ENCODE data around the gene WDR88.
"Not testable (repeated sequence)": the region's sequence is repeated elsewhere in the genome, so short reads cannot be mapped to it uniquely, and the experiment has no call there.

The WDR88 gene

DNA sequence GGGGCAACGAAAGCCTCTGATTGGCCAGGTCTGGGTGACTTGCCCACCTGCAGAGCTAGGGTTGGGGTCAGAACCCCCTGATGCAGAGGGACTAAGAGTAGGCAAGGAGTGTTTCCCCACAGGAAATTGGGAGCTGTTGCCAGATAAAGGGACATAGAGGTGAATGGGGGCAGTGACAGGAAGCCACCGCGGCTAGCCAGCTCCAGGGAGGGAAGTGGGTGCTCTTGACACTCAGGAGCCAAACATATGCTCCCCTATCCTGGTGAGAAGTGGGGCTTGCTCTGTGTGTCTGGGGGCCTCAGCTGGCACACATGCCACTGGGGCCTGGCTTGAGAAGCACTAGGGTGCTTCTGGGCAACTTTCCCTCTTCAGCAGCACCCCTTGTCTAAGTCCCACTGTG, 26.0 kb downstream of the WDR88 start:
- H3K27me3 ChIP-seq (ENCODE audit: control insufficient read depth, insufficient read depth, low read length) = no peaks in the 10 kb centered on the region
- H3K9ac ChIP-seq (ENCODE audit: low read length) = no peak overlapping the region
- no peak overlapping the region for H3K4me3 ChIP-seq (ENCODE audit: low read length)
- no peaks in the 10 kb centered on the region for H3K36me3 ChIP-seq (ENCODE audit: control insufficient read depth, low read depth, low read length)
- H3K27ac ChIP-seq (ENCODE audit: low read length) = no peak overlapping the region
- no peaks in the 10 kb centered on the region for H3K9me3 ChIP-seq (ENCODE audit: control insufficient read depth, low read depth, low read length)
- no peaks in the 10 kb centered on the region for H3K4me1 ChIP-seq (ENCODE audit: control insufficient read depth, low read depth, low read length)

DNA sequence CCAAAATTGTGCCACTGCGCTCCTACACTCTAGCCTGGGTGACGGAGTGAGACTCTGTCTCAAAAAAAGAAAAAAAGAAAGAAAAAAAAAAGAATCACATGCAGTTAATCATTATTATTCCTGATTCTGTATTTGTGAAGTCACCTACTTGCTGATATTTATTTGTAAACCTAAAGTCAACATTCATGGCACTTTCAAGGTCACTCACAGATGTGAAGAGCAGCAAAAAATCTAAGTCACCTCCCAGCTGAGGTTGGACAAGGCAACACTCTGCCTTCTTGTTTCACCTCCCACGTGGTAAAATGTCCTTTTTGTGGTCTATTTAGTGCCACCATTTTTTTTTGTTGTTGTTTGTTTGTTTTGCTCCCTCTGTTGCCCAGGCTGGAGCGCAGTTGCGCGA, 26.5 kb downstream of the WDR88 start:
- no peaks in the 10 kb centered on the region for H3K36me3 ChIP-seq (ENCODE audit: control insufficient read depth, low read depth, low read length)
- no peaks in the 10 kb centered on the region for H3K27me3 ChIP-seq (ENCODE audit: control insufficient read depth, insufficient read depth, low read length)
- H3K4me1 ChIP-seq (ENCODE audit: control insufficient read depth, low read depth, low read length) = no peaks in the 10 kb centered on the region
- H3K9ac ChIP-seq (ENCODE audit: low read length) = no peak overlapping the region
- H3K4me3 ChIP-seq (ENCODE audit: low read length) = no peak overlapping the region
- no peak overlapping the region for H3K27ac ChIP-seq (ENCODE audit: low read length)
- H3K9me3 ChIP-seq (ENCODE audit: control insufficient read depth, low read depth, low read length) = no peaks in the 10 kb centered on the region

DNA sequence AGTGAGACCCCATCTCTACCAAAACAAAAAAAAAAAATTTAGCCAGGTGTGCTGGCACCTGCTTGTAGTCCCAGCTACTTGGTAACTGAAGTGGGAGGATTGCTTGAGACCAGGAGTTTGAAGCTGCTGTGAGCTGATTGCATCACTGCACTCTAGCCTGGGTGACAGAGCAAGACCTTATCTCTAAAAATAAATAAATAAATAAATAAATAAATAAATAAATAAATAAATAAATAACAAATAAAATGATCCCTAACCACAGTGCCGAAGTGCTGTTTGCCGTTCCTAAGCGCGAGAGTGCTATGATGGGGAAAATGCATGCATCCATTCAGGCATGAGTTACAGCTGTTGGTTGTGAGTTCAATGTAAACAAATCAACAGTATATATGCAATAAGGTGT, 27.2 kb downstream of the WDR88 start:
- Histone ChIP-seq H3K9ac (ENCODE audit: low read length) (no peak overlapping the region), H3K36me3 (ENCODE audit: control insufficient read depth, low read depth, low read length) (no peaks in the 10 kb centered on the region), H3K27me3 (ENCODE audit: control insufficient read depth, insufficient read depth, low read length) (no peaks in the 10 kb centered on the region), H3K4me3 (ENCODE audit: low read length) (no peak overlapping the region), H3K27ac (ENCODE audit: low read length) (no peak overlapping the region), H3K9me3 (ENCODE audit: control insufficient read depth, low read depth, low read length) (no peaks in the 10 kb centered on the region), H3K4me1 (ENCODE audit: control insufficient read depth, low read depth, low read length) (no peaks in the 10 kb centered on the region)

DNA sequence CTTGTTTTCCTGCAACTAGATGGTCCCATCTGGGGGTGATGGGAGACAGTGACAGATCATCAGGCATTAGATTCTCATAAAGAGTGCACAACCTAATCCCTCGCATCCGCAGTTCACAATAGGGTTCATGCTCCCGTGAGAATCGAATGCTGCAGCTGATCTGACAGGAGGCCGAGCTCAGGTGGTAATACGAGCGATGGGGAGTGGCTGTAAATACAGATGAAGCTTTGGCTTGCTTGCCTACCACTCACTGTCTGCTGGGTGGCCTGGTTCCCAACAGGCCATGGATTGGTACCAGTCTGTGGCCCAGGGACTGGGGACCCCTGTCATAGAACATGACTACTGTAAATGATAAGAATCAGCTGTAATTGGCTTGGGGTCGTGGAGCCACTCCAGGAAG, 28.0 kb downstream of the WDR88 start:
- no peaks in the 10 kb centered on the region for H3K4me1 ChIP-seq (ENCODE audit: control insufficient read depth, low read depth, low read length)
- H3K4me3 ChIP-seq (ENCODE audit: low read length) = no peak overlapping the region
- H3K27ac ChIP-seq (ENCODE audit: low read length) = no peak overlapping the region
- no peaks in the 10 kb centered on the region for H3K9me3 ChIP-seq (ENCODE audit: control insufficient read depth, low read depth, low read length)
- H3K27me3 ChIP-seq (ENCODE audit: control insufficient read depth, insufficient read depth, low read length) = no peaks in the 10 kb centered on the region
- no peaks in the 10 kb centered on the region for H3K36me3 ChIP-seq (ENCODE audit: control insufficient read depth, low read depth, low read length)
- H3K9ac ChIP-seq (ENCODE audit: low read length) = no peak overlapping the region

DNA sequence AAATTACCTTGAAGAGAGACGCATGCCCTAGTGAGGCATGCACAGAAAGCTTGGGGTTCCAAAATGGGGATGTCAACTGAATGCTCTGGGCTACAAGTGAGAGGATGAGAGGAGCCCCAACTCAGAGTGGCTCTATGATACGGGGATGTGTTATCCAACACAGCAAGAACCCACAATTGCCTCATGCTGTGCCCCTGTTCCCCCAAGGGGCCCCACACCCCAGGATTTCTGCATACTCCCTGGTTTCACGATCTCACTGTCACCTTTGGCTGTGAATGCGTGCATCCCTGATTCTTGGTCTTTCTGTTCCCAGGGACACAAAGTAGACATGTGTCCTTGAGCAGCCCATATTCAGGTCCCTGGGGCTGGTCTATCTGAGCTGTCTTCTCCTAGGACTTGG, 29.3 kb downstream of the WDR88 start:
- H3K36me3 ChIP-seq (ENCODE audit: control insufficient read depth, low read depth, low read length) = no peaks in the 10 kb centered on the region
- H3K27ac ChIP-seq (ENCODE audit: low read length) = no peak overlapping the region
- no peaks in the 10 kb centered on the region for H3K4me1 ChIP-seq (ENCODE audit: control insufficient read depth, low read depth, low read length)
- H3K9ac ChIP-seq (ENCODE audit: low read length) = no peak overlapping the region
- no peaks in the 10 kb centered on the region for H3K9me3 ChIP-seq (ENCODE audit: control insufficient read depth, low read depth, low read length)
- no peaks in the 10 kb centered on the region for H3K27me3 ChIP-seq (ENCODE audit: control insufficient read depth, insufficient read depth, low read length)
- no peak overlapping the region for H3K4me3 ChIP-seq (ENCODE audit: low read length)

DNA sequence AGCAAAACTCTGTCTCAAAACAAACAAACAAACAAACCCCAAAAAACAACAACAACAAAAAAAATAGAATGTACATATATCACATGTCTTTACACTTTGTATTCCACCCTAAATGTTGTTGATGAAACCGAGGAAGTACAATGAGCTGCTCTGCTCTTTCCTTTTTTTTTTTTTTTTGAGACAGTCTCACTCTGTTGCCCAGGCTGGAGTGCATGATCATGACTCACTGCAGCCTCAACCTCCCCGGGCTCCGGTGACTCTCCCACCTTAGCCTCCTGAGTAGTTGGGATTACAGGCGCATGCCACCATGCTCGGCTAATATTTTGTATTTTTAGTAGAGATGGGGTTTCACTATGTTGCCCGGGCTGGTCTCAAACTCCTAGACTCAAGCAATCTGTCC, 31.6 kb downstream of the WDR88 start:
- Histone ChIP-seq H3K4me3 (ENCODE audit: low read length) (no peak overlapping the region), H3K9me3 (ENCODE audit: control insufficient read depth, low read depth, low read length) (no peaks in the 10 kb centered on the region), H3K27me3 (ENCODE audit: control insufficient read depth, insufficient read depth, low read length) (no peaks in the 10 kb centered on the region), H3K4me1 (ENCODE audit: control insufficient read depth, low read depth, low read length) (no peaks in the 10 kb centered on the region), H3K9ac (ENCODE audit: low read length) (no peak overlapping the region), H3K27ac (ENCODE audit: low read length) (no peak overlapping the region), H3K36me3 (ENCODE audit: control insufficient read depth, low read depth, low read length) (no peaks in the 10 kb centered on the region)

DNA sequence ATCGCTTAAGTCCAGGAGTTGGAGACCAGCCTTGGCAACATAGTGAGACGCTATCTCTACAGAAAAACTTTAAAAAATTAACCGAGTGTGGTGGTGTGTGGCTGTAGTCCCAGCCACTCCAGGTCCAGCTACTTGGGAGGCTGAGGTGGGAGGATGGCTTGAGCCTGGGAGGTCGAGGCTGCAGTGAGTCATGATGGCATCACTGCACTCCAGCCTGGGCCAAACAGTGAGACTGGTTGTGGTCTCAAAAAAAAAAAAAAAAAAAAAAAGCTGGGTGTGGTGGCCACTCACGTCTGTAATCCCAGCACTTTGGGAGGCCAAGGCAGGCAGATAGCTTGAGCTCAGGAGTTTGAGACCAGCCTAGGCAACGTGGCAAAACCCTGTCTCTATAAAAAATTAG, 34.1 kb downstream of the WDR88 start:
- H3K36me3 ChIP-seq (ENCODE audit: control insufficient read depth, low read depth, low read length); H3K4me1 ChIP-seq (ENCODE audit: control insufficient read depth, low read depth, low read length); H3K27me3 ChIP-seq (ENCODE audit: control insufficient read depth, insufficient read depth, low read length); H3K9ac ChIP-seq (ENCODE audit: low read length); H3K27ac ChIP-seq (ENCODE audit: low read length); H3K9me3 ChIP-seq (ENCODE audit: control insufficient read depth, low read depth, low read length); H3K4me3 ChIP-seq (ENCODE audit: low read length): not testable (repeated sequence)

DNA sequence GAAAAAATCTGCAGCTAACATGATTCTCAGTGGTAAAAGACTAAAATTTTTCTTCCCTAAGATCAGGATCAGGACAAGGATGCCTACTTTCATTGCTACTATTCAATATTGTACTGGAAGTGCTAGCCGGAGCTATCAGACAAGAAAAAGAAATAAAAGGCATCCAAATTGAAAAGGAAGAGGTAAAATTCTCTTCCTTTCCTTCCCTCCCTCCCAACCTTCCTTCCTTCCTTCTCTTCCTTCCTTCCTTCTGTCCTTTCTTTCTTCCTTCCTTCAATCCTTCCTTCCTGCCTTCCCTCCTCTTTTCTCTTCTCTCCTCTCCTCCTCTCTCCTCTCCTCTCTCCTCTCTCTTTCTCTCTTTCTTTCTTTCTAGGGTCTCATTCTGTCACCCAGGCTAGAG, 35.5 kb downstream of the WDR88 start:
- no peak overlapping the region for H3K4me3 ChIP-seq (ENCODE audit: low read length)
- H3K9me3 ChIP-seq (ENCODE audit: control insufficient read depth, low read depth, low read length) = no peaks in the 10 kb centered on the region
- H3K27me3 ChIP-seq (ENCODE audit: control insufficient read depth, insufficient read depth, low read length) = no peaks in the 10 kb centered on the region
- no peaks in the 10 kb centered on the region for H3K4me1 ChIP-seq (ENCODE audit: control insufficient read depth, low read depth, low read length)
- H3K27ac ChIP-seq (ENCODE audit: low read length) = no peak overlapping the region
- H3K9ac ChIP-seq (ENCODE audit: low read length) = no peak overlapping the region
- H3K36me3 ChIP-seq (ENCODE audit: control insufficient read depth, low read depth, low read length) = no peaks in the 10 kb centered on the region

DNA sequence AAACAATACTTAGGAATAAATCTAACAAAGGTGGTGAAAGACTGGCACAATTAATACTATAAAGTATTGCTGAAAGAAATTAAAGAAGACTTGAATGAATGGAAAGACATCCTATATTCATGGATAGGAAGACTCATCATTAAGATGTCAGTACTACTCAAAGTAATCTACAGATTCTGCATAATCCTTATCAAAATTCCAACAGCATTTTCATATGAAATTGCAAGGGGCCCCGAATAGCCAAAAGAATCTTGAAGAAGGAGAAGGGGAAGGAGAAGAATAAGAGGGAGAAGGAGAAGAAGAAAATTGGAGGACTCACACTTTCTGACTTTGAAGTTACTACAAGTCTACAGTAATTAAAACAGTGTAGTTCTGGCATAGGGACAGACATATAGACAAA, 36.6 kb downstream of the WDR88 start:
- Histone ChIP-seq H3K36me3 (ENCODE audit: control insufficient read depth, low read depth, low read length) (no peaks in the 10 kb centered on the region), H3K27me3 (ENCODE audit: control insufficient read depth, insufficient read depth, low read length) (no peaks in the 10 kb centered on the region), H3K4me1 (ENCODE audit: control insufficient read depth, low read depth, low read length) (no peaks in the 10 kb centered on the region), H3K4me3 (ENCODE audit: low read length) (no peak overlapping the region), H3K9me3 (ENCODE audit: control insufficient read depth, low read depth, low read length) (no peaks in the 10 kb centered on the region), H3K9ac (ENCODE audit: low read length) (no peak overlapping the region), H3K27ac (ENCODE audit: low read length) (no peak overlapping the region)

DNA sequence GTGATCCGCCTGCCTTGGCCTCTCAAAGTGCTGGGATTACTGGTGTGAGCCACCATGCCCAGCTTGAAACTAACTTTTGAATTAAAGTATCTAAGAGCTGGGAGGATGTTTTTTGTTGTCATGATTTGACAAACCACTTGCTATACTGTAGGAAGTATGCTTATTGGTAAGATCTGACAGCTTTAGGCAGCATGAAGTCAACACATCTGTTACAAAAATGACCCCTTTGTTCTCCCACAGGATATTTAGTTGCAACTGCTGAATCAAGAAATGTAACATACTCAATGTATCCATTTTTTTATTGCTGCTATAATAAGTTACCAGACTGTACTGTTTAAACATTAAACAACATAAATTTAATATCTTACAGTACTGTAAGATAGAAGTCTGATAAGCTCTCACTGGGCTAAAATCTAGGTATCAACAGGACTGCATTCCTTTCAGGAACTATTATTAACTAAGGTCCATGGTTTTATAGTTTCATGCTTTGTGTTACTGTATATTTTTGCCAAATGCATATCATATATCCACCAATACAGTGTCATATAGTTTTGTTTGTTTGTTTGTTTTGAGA, 39.4 kb downstream of the WDR88 start:
- H3K4me3 ChIP-seq (ENCODE audit: low read length) = no peak overlapping the region
- no peak overlapping the region for H3K9ac ChIP-seq (ENCODE audit: low read length)
- H3K36me3 ChIP-seq (ENCODE audit: control insufficient read depth, low read depth, low read length) = no peaks in the 10 kb centered on the region
- H3K4me1 ChIP-seq (ENCODE audit: control insufficient read depth, low read depth, low read length) = peaks cover 6% of the 10 kb centered on the region
- no peak overlapping the region for H3K27ac ChIP-seq (ENCODE audit: low read length)
- no peaks in the 10 kb centered on the region for H3K27me3 ChIP-seq (ENCODE audit: control insufficient read depth, insufficient read depth, low read length)
- no peaks in the 10 kb centered on the region for H3K9me3 ChIP-seq (ENCODE audit: control insufficient read depth, low read depth, low read length)

DNA sequence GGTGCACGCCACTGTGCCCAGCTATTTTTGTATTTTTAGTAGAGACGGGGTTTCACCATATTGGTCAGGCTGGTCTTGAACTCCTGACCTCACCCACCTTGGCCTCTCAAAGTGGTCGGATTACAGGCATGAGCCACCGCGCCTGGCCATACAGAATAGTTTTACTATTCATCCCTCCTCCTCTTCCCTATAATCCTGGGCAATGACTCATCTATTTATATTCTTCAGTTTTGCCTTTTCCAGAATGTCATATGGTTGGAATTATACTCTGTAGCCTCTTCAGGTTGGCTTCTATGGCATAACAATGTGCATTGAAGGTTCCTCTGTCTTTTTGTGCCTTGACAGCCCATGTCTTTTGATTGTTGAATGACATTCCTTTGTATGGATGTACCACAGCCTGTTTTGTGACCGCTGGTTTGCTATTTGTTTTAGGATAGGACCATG, 40.0 kb downstream of the WDR88 start:
- Histone ChIP-seq H3K36me3 (ENCODE audit: control insufficient read depth, low read depth, low read length) (no peaks in the 10 kb centered on the region), H3K9ac (ENCODE audit: low read length) (no peak overlapping the region), H3K9me3 (ENCODE audit: control insufficient read depth, low read depth, low read length) (no peaks in the 10 kb centered on the region), H3K4me3 (ENCODE audit: low read length) (no peak overlapping the region), H3K27ac (ENCODE audit: low read length) (no peak overlapping the region), H3K4me1 (ENCODE audit: control insufficient read depth, low read depth, low read length) (peaks cover 6% of the 10 kb centered on the region), H3K27me3 (ENCODE audit: control insufficient read depth, insufficient read depth, low read length) (no peaks in the 10 kb centered on the region)

DNA sequence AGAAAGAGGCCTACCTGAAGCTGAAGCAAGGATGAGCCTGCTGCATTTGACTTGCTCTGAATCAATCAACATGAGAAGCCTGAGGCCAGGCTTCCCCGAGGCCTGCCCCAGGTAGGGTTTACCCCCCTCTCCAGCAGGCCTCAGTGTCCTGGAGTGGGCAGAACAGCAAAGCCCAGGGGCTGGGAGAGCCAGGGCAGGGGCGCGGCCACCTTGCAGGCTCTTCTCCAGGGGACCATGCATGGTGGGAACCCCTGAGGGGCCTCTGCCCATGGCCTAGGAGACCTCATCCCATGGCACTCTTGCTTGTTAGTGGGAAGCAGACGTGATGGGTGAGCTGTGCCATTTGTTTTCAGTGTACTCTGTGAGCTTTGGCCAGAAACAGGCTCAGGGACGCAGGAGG, 42.3 kb downstream of the WDR88 start:
- Histone ChIP-seq H3K4me1 (ENCODE audit: control insufficient read depth, low read depth, low read length) (peaks cover 10% of the 10 kb centered on the region), H3K9me3 (ENCODE audit: control insufficient read depth, low read depth, low read length) (no peaks in the 10 kb centered on the region), H3K36me3 (ENCODE audit: control insufficient read depth, low read depth, low read length) (no peaks in the 10 kb centered on the region), H3K27ac (ENCODE audit: low read length) (no peak overlapping the region), H3K9ac (ENCODE audit: low read length) (no peak overlapping the region), H3K4me3 (ENCODE audit: low read length) (no peak overlapping the region), H3K27me3 (ENCODE audit: control insufficient read depth, insufficient read depth, low read length) (peaks cover 13% of the 10 kb centered on the region)

Measured in iPS-18a (cell line).